ENCODE results near the gene STK11.

The STK11 gene

DNA sequence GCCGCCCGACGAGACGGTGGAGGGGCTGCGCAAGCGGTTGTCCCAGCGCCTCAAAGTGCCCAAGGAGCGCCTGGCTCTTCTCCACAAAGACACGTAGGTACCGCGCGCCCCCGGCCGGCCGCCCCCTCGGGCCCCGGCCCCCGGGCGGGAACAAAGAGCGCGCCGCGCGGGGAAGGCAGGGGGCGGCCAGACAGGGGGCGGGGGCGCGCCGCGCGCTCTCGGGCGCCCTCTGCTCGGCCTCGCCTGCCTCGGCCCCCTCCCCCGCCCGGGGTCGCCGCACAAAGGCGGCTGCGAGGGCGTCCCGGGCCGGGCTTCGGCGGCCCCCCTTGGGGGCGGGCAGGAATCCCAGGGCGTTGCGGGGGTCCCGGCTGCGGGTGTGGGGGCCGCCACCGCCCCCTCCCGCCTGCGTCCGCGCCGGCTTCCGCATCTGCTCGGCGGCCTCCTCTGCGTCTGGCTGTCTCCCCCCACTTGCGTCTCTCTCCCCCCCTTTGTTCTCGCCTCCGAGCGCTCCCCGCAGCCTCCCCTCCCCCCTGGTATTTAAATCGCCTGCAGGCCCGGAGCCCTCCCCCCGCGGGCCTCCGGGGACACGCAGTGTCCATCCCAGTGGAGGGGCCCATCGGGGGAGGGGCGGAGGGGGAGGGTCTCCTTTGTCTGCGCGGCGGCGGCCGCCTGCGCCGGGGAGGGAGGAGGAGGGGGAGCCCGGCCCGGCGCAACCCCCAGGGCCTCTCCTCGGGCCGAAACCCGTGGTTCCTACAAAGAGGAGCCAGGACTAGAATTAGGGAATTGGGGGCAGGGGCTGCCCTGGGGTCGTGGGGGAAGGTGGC lies 45.1 kb downstream of the STK11 start:
- H3K27me3 ChIP-seq (ENCODE audit: low read depth, low read length): no peaks in the 10 kb centered on the region
- H3K4me1 ChIP-seq (ENCODE audit: low read length): peaks cover 27% of the 10 kb centered on the region
- H3K4me2 ChIP-seq (ENCODE audit: low read length): peak overlapping the region; percentile 100
- peaks cover 39% of the 10 kb centered on the region for H3K36me3 ChIP-seq (replicated peaks; ENCODE audit: low read depth, low read length)
- peaks cover 60% of the 10 kb centered on the region for H3K79me2 ChIP-seq (ENCODE audit: low read length)
- peak overlapping the region; percentile 88 for H3K4me3 ChIP-seq (ENCODE audit: low read length)
- no peak overlapping the region for H2AFZ ChIP-seq (ENCODE audit: low read depth, low read length)
- no peaks in the 10 kb centered on the region for H3K9me3 ChIP-seq (ENCODE audit: insufficient read depth, low read length)
- H3K9ac ChIP-seq (ENCODE audit: low read length): peak overlapping the region; percentile 98
- peaks cover 11% of the 10 kb centered on the region; the same call in 1 of the 2 replicates for H4K20me1 ChIP-seq (ENCODE audit: insufficient read depth, low read length)
- H3K27ac ChIP-seq (ENCODE audit: low read length): peak overlapping the region; percentile 92
- no peak for TF ChIP-seq EZH2phosphoT487 (IDR thresholded peaks at IDR 0.05; ENCODE audit: low read depth)
- TF ChIP-seq CTCF (IDR thresholded peaks at IDR 0.05; ENCODE audit: low read depth, low read length): no peak

DNA sequence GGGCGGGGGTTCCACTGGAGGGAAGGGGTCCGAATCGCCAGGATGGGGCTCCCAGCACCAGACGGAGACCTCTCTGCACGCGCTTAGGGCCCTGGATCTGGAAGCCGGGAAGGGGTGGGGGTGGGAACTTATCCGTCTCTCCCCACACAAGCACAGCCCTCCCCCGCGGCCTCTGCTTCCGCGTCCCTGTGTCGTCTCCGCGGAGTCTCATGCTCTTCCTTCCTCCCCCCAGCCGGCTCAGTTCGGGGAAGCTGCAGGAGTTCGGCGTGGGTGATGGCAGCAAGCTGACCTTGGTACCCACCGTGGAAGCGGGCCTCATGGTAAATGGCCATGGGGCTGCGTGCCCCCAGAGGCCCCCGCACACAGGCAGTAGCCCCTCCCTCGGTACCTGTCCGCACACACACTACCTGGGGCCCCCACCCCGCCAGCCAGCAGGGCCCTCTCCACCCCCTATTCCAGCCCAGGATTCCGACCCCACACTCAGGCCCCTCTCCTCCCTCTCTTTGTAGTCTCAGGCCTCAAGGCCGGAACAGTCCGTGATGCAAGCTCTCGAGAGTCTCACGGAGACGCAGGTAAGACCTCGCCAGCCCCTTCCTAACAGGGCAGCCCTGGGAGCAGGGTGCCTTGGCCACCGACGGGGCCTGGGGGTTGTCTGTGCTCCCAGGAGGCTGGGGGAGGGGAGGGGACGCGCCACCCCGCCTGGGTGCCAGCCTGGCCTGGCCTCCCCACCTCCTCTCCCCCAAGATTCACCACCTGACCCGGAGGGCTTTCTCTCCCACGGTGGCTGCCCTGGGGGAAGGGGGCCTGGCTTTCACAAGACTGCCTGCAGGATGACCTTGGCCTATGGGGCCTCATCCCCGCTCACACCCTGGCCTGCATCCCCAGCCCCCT lies 46.0 kb downstream of the STK11 start:
- H3K79me2 ChIP-seq (ENCODE audit: low read length): peaks cover 61% of the 10 kb centered on the region
- peaks cover 44% of the 10 kb centered on the region for H3K36me3 ChIP-seq (replicated peaks; ENCODE audit: low read depth, low read length)
- H2AFZ ChIP-seq (ENCODE audit: low read depth, low read length): no peak overlapping the region

DNA sequence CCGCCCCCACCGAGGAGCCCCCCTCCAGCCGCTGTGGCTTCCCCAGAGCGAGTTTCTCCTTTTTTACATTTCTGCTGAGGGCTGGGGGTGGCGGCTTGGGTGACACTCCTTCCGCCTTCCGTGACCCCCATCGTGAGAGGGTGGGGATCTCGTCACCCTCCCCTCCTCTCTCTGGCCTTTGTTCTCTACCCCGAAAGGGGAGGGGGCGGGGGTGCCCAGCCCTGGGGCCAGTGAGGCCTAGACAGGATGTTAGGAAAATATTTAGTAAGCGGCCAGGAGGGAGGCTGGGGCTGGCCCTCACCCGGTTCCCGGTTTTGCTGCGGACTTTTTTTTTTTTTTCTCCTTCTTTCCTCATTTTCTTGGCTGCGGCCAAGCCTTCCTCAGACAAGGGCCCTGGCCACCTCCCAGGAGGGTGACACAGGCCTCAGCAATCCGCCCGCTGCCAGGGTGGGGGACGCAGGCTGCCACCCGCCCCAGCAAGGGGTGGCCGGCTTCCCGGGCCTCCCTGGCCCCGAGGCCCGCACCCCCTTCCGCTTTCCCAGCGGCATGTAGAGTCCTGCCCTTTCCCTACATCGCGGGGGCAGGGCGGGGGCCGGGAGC lies 46.7 kb downstream of the STK11 start:
- no peaks in the 10 kb centered on the region for H3K27me3 ChIP-seq (ENCODE audit: low read depth, low read length)
- peak overlapping the region; percentile 92 for H3K27ac ChIP-seq (ENCODE audit: low read length)
- H3K4me1 ChIP-seq (ENCODE audit: low read length): peaks cover 27% of the 10 kb centered on the region
- H3K9ac ChIP-seq (ENCODE audit: low read length): peak overlapping the region; percentile 98
- no peak overlapping the region for H2AFZ ChIP-seq (ENCODE audit: low read depth, low read length)
- TF ChIP-seq CTCF (IDR thresholded peaks at IDR 0.05; ENCODE audit: low read depth, low read length) (no peak), EZH2phosphoT487 (IDR thresholded peaks at IDR 0.05; ENCODE audit: low read depth) (no peak)
- H4K20me1 ChIP-seq (ENCODE audit: insufficient read depth, low read length): peaks cover 11% of the 10 kb centered on the region; the same call in 1 of the 2 replicates
- H3K79me2 ChIP-seq (ENCODE audit: low read length): peaks cover 61% of the 10 kb centered on the region
- H3K4me3 ChIP-seq (ENCODE audit: low read length): peak overlapping the region; percentile 88
- H3K4me2 ChIP-seq (ENCODE audit: low read length): peak overlapping the region; percentile 100
- peaks cover 49% of the 10 kb centered on the region for H3K36me3 ChIP-seq (replicated peaks; ENCODE audit: low read depth, low read length)
- no peaks in the 10 kb centered on the region for H3K9me3 ChIP-seq (ENCODE audit: insufficient read depth, low read length)

More for the DNA sequence above, 46.0 kb downstream of the STK11 start:
- peaks cover 11% of the 10 kb centered on the region; the same call in 1 of the 2 replicates for H4K20me1 ChIP-seq (ENCODE audit: insufficient read depth, low read length)
- peak overlapping the region; percentile 98 for H3K9ac ChIP-seq (ENCODE audit: low read length)
- peak overlapping the region; percentile 100 for H3K4me2 ChIP-seq (ENCODE audit: low read length)
- H3K27ac ChIP-seq (ENCODE audit: low read length): peak overlapping the region; percentile 92
- TF ChIP-seq EZH2phosphoT487 (IDR thresholded peaks at IDR 0.05; ENCODE audit: low read depth): no peak
- no peaks in the 10 kb centered on the region for H3K27me3 ChIP-seq (ENCODE audit: low read depth, low read length)
- peaks cover 27% of the 10 kb centered on the region for H3K4me1 ChIP-seq (ENCODE audit: low read length)
- H3K4me3 ChIP-seq (ENCODE audit: low read length): peak overlapping the region; percentile 88
- H3K9me3 ChIP-seq (ENCODE audit: insufficient read depth, low read length): no peaks in the 10 kb centered on the region

GRCh38 chr19:1252821-1253513 lies 47.4 kb downstream of the STK11 start:
- Histone ChIP-seq H3K4me3 (ENCODE audit: low read length) (peak overlapping the region; percentile 88), H2AFZ (ENCODE audit: low read depth, low read length) (no peak overlapping the region), H3K4me1 (ENCODE audit: low read length) (peaks cover 25% of the 10 kb centered on the region), H3K9ac (ENCODE audit: low read length) (peak overlapping the region; percentile 98), H3K36me3 (replicated peaks; ENCODE audit: low read depth, low read length) (peaks cover 55% of the 10 kb centered on the region), H3K79me2 (ENCODE audit: low read length) (peaks cover 61% of the 10 kb centered on the region), H3K27ac (ENCODE audit: low read length) (peak overlapping the region; percentile 92), H3K4me2 (ENCODE audit: low read length) (peak overlapping the region; percentile 100), H3K9me3 (ENCODE audit: insufficient read depth, low read length) (no peaks in the 10 kb centered on the region), H4K20me1 (ENCODE audit: insufficient read depth, low read length) (peaks cover 11% of the 10 kb centered on the region; the same call in 1 of the 2 replicates), H3K27me3 (ENCODE audit: low read depth, low read length) (no peaks in the 10 kb centered on the region)
- TF ChIP-seq EZH2phosphoT487 (IDR thresholded peaks at IDR 0.05; ENCODE audit: low read depth) (no peak), CTCF (IDR thresholded peaks at IDR 0.05; ENCODE audit: low read depth, low read length) (no peak)
